Germinal center (tissue), 1 donor: Measurements from ENCODE around the gene SPATA12.

ENCODE experiments used
- DNase-seq: peaks from one replicate; pipeline ENCODE4 v3.0.0; 2012; ENCODE audit warnings: mixed read lengths, low spot score

The SPATA12 gene

GRCh38 chr3:57116501-57116900, 56.0 kb downstream of the SPATA12 start:
- no peak for DNase-seq

- no peak for DNase-seq
Measured at GRCh38 chr3:57118254-57118653, 57.8 kb downstream of the SPATA12 start.

- DNase-seq = no peak
Measured at GRCh38 chr3:57120040-57120439, 59.6 kb downstream of the SPATA12 start.

GRCh38 chr3:57120451-57121174, 60.1 kb downstream of the SPATA12 start:
- no peak for DNase-seq
